ENCODE results near the gene RBMS2.

The RBMS2 gene

GRCh38 chr12:56530390-56531055, 8.9 kb downstream of the RBMS2 start:
- H3K4me3 ChIP-seq (ENCODE audit: low read depth, low read length) = no peak overlapping the region
- no peak for DNase-seq (ENCODE audit: low read depth)
- TF ChIP-seq CTCF (IDR thresholded peaks at IDR 0.05; ENCODE audit: low read depth, low read length, missing control alignments) = no peak
- in situ Hi-C loops (cut with HindIII; ENCODE audit: low sequenced_read_pairs) = no loop called here

GRCh38 chr12:56537546-56537945, 15.9 kb downstream of the RBMS2 start:
- in situ Hi-C loops (cut with HindIII; ENCODE audit: low sequenced_read_pairs) = no loop called here
- no peak overlapping the region for H3K4me3 ChIP-seq (ENCODE audit: low read depth, low read length)
- TF ChIP-seq CTCF (IDR thresholded peaks at IDR 0.05; ENCODE audit: low read depth, low read length, missing control alignments) = no peak
- no peak for DNase-seq (ENCODE audit: low read depth)

GRCh38 chr12:56541631-56542030, 20.0 kb downstream of the RBMS2 start:
- H3K4me3 ChIP-seq (ENCODE audit: low read depth, low read length) = no peak overlapping the region
- no peak for TF ChIP-seq CTCF (IDR thresholded peaks at IDR 0.05; ENCODE audit: low read depth, low read length, missing control alignments)
- DNase-seq (ENCODE audit: low read depth) = no peak
- in situ Hi-C loops (cut with HindIII; ENCODE audit: low sequenced_read_pairs) = no loop called here

- no peak for DNase-seq (ENCODE audit: low read depth)
- TF ChIP-seq CTCF (IDR thresholded peaks at IDR 0.05; ENCODE audit: low read depth, low read length, missing control alignments) = no peak
- in situ Hi-C loops (cut with HindIII; ENCODE audit: low sequenced_read_pairs) = no loop called here
These were observed 20.5 kb downstream of the RBMS2 start for GRCh38 chr12:56542164-56542563.

GRCh38 chr12:56545023-56545604, 23.5 kb downstream of the RBMS2 start:
- no peak for TF ChIP-seq CTCF (IDR thresholded peaks at IDR 0.05; ENCODE audit: low read depth, low read length, missing control alignments)
- DNase-seq (ENCODE audit: low read depth) = no peak
- in situ Hi-C loops (cut with HindIII; ENCODE audit: low sequenced_read_pairs) = no loop called here
- no peak overlapping the region for H3K4me3 ChIP-seq (ENCODE audit: low read depth, low read length)

More at GRCh38 chr12:56542164-56542563, 20.5 kb downstream of the RBMS2 start:
- no peak overlapping the region for H3K4me3 ChIP-seq (ENCODE audit: low read depth, low read length)

- H3K4me3 ChIP-seq (ENCODE audit: low read depth, low read length) = no peak overlapping the region
- TF ChIP-seq CTCF (IDR thresholded peaks at IDR 0.05; ENCODE audit: low read depth, low read length, missing control alignments) = no peak
- no peak for DNase-seq (ENCODE audit: low read depth)
- in situ Hi-C loops (cut with HindIII; ENCODE audit: low sequenced_read_pairs) = no loop called here
These were observed 25.1 kb downstream of the RBMS2 start for GRCh38 chr12:56546680-56547079.

Measured in astrocyte of the cerebellum (primary cell).